Nephron (organoid): ENCODE measurements around the gene APOBEC3H.

Experiments used
- H3K27ac Mint-ChIP-seq, 3 experiments: 2 replicates each; pipeline ENCODE4 v1.8.0; 2020; ENCODE audit warnings: mixed read lengths in 3 of 3, mild to moderate bottlenecking in 2 of 3, moderate library complexity in 1 of 3
- H3K27me3 Mint-ChIP-seq: 2 replicates; pipeline ENCODE4 v1.8.0; 2021; ENCODE audit warnings: low read depth, mild to moderate bottlenecking, moderate library complexity, mixed read lengths
- H3K36me3 Mint-ChIP-seq: 2 replicates; pipeline ENCODE4 v1.8.0; 2020; ENCODE audit warnings: low read depth, mixed read lengths
- H3K4me1 Mint-ChIP-seq: 2 replicates; pipeline ENCODE4 v1.8.0; 2020; ENCODE audit warnings: mixed read lengths
- H3K4me3 Mint-ChIP-seq, 3 experiments: 2 replicates each; pipeline ENCODE4 v1.8.0; 2020; ENCODE audit warnings: mild to moderate bottlenecking in 3 of 3, mixed read lengths in 3 of 3, moderate library complexity in 2 of 3
- H3K9me3 Mint-ChIP-seq: 2 replicates; pipeline ENCODE4 v1.8.0; 2020; ENCODE audit warnings: mixed read lengths
- TF ChIP-seq, protein P1 (sequence below), 3 experiments: fragments of 200-600 bp; sonication (generic); IDR thresholded peaks; one replicate each; pipeline ENCODE4 v1.5.0; 2021; ENCODE audit warnings: antibody characterized with exemption in 3 of 3; ENCODE audit not compliant: unreplicated experiment in 3 of 3

The APOBEC3H gene

DNA sequence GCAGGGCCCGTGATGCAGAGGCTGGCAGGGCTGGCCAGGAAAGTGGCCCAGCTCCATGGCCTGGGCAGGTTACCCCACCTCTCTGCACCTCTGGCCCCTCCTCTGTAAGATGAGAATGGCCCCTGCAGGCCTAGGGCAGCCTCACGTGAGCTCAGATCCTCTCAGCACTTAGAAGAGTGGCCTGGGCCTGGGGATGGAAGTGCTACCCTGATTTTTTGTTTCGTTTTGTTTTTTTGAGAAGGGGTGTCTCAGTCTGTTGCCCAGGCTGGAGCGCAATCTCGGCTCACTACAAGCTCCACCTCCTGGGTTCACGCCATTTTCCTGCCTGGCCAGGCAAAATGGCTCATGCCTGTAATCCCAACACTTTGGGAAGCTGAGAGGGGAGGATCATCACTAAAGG lies 982 bp downstream of the APOBEC3H start:
- Mint-ChIP-seq H3K27me3 (peaks cover 8% of the 10 kb centered on the region), H3K36me3 (no peaks in the 10 kb centered on the region), H3K4me3 (no peak overlapping the region), H3K9me3 (no peaks in the 10 kb centered on the region), H3K27ac (peak overlapping the region in 2 of 3 experiments; percentile 62 to 76), H3K4me1 (peaks cover 12% of the 10 kb centered on the region)
- TF ChIP-seq, protein P1, sequence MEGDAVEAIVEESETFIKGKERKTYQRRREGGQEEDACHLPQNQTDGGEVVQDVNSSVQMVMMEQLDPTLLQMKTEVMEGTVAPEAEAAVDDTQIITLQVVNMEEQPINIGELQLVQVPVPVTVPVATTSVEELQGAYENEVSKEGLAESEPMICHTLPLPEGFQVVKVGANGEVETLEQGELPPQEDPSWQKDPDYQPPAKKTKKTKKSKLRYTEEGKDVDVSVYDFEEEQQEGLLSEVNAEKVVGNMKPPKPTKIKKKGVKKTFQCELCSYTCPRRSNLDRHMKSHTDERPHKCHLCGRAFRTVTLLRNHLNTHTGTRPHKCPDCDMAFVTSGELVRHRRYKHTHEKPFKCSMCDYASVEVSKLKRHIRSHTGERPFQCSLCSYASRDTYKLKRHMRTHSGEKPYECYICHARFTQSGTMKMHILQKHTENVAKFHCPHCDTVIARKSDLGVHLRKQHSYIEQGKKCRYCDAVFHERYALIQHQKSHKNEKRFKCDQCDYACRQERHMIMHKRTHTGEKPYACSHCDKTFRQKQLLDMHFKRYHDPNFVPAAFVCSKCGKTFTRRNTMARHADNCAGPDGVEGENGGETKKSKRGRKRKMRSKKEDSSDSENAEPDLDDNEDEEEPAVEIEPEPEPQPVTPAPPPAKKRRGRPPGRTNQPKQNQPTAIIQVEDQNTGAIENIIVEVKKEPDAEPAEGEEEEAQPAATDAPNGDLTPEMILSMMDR (IDR thresholded peaks at IDR 0.05; ENCODE audit: unreplicated experiment in 3 of 3), result no peak

DNA sequence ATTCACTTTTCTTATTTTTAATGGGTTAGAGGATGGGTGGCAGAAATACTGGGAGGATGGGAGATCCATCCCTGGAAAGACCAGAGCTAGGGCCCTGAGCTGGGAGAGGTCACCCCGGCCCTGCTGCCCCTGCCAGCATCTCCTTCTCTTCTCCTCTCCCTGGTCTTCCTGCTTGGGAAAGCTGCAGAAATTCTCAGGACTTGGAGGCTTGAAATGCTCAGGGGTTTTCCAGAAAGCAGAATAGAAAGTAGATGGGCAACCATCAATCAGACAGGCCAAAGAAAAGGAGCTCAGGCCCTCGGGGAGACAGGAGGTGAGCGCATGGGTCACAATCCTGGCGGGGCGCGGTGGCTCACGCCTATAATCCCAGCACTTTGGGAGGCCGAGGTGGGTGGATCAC lies 1.5 kb downstream of the APOBEC3H start:
- Mint-ChIP-seq H3K4me3 (no peak overlapping the region), H3K4me1 (peaks cover 12% of the 10 kb centered on the region), H3K27me3 (peaks cover 8% of the 10 kb centered on the region), H3K9me3 (no peaks in the 10 kb centered on the region), H3K27ac (no peak overlapping the region), H3K36me3 (no peaks in the 10 kb centered on the region)
- TF ChIP-seq, protein P1 (IDR thresholded peaks at IDR 0.05; ENCODE audit: unreplicated experiment in 3 of 3), result no peak

DNA sequence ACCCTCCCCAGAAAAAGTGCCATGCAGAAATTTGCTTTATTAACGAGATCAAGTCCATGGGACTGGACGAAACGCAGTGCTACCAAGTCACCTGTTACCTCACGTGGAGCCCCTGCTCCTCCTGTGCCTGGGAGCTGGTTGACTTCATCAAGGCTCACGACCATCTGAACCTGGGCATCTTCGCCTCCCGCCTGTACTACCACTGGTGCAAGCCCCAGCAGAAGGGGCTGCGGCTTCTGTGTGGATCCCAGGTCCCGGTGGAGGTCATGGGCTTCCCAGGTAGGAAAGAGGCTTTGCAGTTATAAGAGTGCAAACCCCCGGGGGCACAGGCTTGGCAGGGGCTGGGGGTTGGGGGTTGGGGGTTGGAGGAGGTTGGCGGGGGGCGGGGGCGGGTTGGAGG lies 4.2 kb downstream of the APOBEC3H start:
- H3K4me3 Mint-ChIP-seq, result no peak overlapping the region
- H3K27ac Mint-ChIP-seq, result no peak overlapping the region
- peaks cover 12% of the 10 kb centered on the region for H3K4me1 Mint-ChIP-seq
- no peaks in the 10 kb centered on the region for H3K36me3 Mint-ChIP-seq
- H3K27me3 Mint-ChIP-seq, result peaks cover 8% of the 10 kb centered on the region
- TF ChIP-seq, protein P1 (IDR thresholded peaks at IDR 0.05; ENCODE audit: unreplicated experiment in 3 of 3), result no peak
- no peaks in the 10 kb centered on the region for H3K9me3 Mint-ChIP-seq

DNA sequence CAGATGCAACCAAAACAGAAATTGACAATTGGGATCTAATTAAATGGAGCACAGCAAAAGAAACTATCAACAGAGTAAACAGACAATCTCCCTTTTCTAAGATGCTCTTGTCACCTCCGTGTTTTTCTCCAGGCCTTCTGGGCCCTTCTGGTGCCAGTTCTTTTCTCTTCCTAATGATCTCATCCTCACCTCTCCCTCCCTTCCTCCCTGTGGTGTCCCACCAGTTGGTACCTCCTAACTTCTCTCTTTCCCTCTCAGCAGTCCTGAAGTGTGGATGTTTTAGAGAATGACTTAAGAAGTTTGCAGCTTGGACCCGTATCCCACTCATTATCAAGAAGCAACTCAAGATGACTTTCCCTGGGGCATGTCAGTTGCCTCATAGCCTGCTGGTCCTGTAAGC lies 6.4 kb downstream of the APOBEC3H start:
- H3K27ac Mint-ChIP-seq, result no peak overlapping the region

DNA sequence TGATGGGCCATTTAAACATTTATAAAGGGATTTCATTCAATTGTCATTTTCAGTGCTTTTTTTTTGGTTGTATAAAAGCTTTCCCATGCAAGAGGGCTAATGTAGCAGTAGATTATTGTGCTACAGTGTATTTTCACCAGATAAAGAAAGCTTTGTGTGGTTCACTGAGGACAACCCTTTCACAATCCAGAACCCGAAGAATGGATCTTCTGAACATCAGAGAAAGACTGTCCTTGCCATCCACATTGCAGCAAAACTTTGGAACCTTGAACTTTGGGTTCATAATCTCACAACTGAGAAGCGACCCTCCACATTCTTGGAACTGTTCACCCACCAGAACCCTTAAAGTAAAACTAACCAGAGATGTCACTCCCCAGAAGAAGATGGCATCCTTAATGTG lies 9.3 kb downstream of the APOBEC3H start:
- H3K27me3 Mint-ChIP-seq, result peaks cover 4% of the 10 kb centered on the region
- peaks cover 5% of the 10 kb centered on the region for H3K4me1 Mint-ChIP-seq
- H3K9me3 Mint-ChIP-seq, result no peaks in the 10 kb centered on the region
- H3K4me3 Mint-ChIP-seq, result no peak overlapping the region
- TF ChIP-seq, protein P1 (IDR thresholded peaks at IDR 0.05; ENCODE audit: unreplicated experiment in 3 of 3), result no peak
- no peak overlapping the region for H3K27ac Mint-ChIP-seq
- no peaks in the 10 kb centered on the region for H3K36me3 Mint-ChIP-seq

More for the DNA sequence above, 6.4 kb downstream of the APOBEC3H start:
- Mint-ChIP-seq H3K27me3 (peaks cover 4% of the 10 kb centered on the region), H3K4me3 (no peak overlapping the region), H3K36me3 (no peaks in the 10 kb centered on the region), H3K9me3 (no peaks in the 10 kb centered on the region), H3K4me1 (peaks cover 8% of the 10 kb centered on the region)
- TF ChIP-seq, protein P1 (IDR thresholded peaks at IDR 0.05; ENCODE audit: unreplicated experiment in 3 of 3), result no peak

DNA sequence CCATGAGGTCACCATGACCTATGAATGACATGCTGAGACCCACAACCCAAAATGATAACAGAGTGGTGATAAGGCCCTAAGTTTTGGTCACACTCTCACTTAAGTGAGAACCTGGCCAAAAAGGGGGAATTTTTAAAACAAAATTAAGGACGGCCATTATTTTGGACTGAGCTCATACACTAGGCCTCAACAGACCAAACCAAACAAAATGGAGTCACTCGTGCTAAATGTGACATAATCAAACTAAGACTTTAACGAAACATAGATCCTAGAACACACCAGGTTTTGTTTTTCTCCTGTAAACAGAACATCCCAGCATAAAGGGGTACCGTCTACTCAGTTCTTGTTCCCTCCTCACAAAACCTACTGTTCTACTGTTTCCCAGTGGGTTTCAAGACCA lies 11.4 kb downstream of the APOBEC3H start:
- peaks cover 5% of the 10 kb centered on the region for H3K4me1 Mint-ChIP-seq
- H3K27ac Mint-ChIP-seq, result no peak overlapping the region
- H3K27me3 Mint-ChIP-seq, result peaks cover 8% of the 10 kb centered on the region
- TF ChIP-seq, protein P1 (IDR thresholded peaks at IDR 0.05; ENCODE audit: unreplicated experiment in 3 of 3), result no peak
- H3K36me3 Mint-ChIP-seq, result no peaks in the 10 kb centered on the region
- no peak overlapping the region for H3K4me3 Mint-ChIP-seq
- no peaks in the 10 kb centered on the region for H3K9me3 Mint-ChIP-seq
